Measurements from ENCODE around the gene OTUD1.

GRCh38 chr10:23399701-23400144, 39.2 kb upstream of the OTUD1 start:
- TF ChIP-seq, protein P1, sequence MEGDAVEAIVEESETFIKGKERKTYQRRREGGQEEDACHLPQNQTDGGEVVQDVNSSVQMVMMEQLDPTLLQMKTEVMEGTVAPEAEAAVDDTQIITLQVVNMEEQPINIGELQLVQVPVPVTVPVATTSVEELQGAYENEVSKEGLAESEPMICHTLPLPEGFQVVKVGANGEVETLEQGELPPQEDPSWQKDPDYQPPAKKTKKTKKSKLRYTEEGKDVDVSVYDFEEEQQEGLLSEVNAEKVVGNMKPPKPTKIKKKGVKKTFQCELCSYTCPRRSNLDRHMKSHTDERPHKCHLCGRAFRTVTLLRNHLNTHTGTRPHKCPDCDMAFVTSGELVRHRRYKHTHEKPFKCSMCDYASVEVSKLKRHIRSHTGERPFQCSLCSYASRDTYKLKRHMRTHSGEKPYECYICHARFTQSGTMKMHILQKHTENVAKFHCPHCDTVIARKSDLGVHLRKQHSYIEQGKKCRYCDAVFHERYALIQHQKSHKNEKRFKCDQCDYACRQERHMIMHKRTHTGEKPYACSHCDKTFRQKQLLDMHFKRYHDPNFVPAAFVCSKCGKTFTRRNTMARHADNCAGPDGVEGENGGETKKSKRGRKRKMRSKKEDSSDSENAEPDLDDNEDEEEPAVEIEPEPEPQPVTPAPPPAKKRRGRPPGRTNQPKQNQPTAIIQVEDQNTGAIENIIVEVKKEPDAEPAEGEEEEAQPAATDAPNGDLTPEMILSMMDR (IDR thresholded peaks at IDR 0.05): no peak
- no peak for TF ChIP-seq POLR2A (IDR thresholded peaks at IDR 0.05)
